ENCODE data around the gene TUBD1. TPM values are rescaled to one million over a fixed set of nuclear protein-coding genes. Genes with fewer than 3 reads are reported as not detected.
"Not testable (repeated sequence)": the region's sequence is repeated elsewhere in the genome, so short reads cannot be mapped to it uniquely, and the experiment has no call there.

The TUBD1 gene
- total and polyA plus RNA-seq, 3 donors from 2014 or later = 7.8 to 13.9 (median 12.9) TPM

GRCh38 chr17:59876107-59876506 lies 16.6 kb downstream of the TUBD1 start:
- intact Hi-C loops (cut with DNase I; ENCODE audit: low total_unique reads) = no loop called here
- WGBS, 2 donors = 85 to 100% methylated on average over 3 of the region's 3 CpGs
- DNase-seq = no peak
- no peaks in the 10 kb centered on the region for H3K9me3 ChIP-seq
- H3K36me3 ChIP-seq (ENCODE audit: low read depth, missing control alignments) = no peaks in the 10 kb centered on the region
- no peaks in the 10 kb centered on the region for H3K27me3 ChIP-seq
- no peak overlapping the region for H3K4me3 ChIP-seq
- no peaks in the 10 kb centered on the region for H3K4me1 ChIP-seq
- TF ChIP-seq POLR2A (IDR thresholded peaks at IDR 0.05) = no peak
- TF ChIP-seq CTCF (IDR thresholded peaks at IDR 0.05) = no peak
- H3K27ac ChIP-seq = no peak overlapping the region

GRCh38 chr17:59874376-59874775 lies 18.4 kb downstream of the TUBD1 start:
- DNase-seq = no peak
- H3K4me1 ChIP-seq = no peaks in the 10 kb centered on the region
- intact Hi-C loops (cut with DNase I; ENCODE audit: low total_unique reads) = no loop called here
- no peaks in the 10 kb centered on the region for H3K36me3 ChIP-seq (ENCODE audit: low read depth, missing control alignments)
- no peaks in the 10 kb centered on the region for H3K9me3 ChIP-seq
- no peak overlapping the region for H3K4me3 ChIP-seq
- 87 to 94% methylated on average over 2 of the region's 2 CpGs for WGBS, 2 donors
- H3K27me3 ChIP-seq = no peaks in the 10 kb centered on the region
- no peak overlapping the region for H3K27ac ChIP-seq
- TF ChIP-seq POLR2A (IDR thresholded peaks at IDR 0.05) = no peak

GRCh38 chr17:59873414-59873813 lies 19.3 kb downstream of the TUBD1 start:
- DNase-seq; intact Hi-C loops (cut with DNase I; ENCODE audit: low total_unique reads); H3K4me1 ChIP-seq; H3K4me3 ChIP-seq; H3K27ac ChIP-seq; H3K27me3 ChIP-seq; H3K36me3 ChIP-seq (ENCODE audit: low read depth, missing control alignments); H3K9me3 ChIP-seq: not testable (repeated sequence)
- WGBS, 2 donors = 91 to 98% methylated on average over 8 of the region's 8 CpGs

GRCh38 chr17:59872351-59872750 lies 20.4 kb downstream of the TUBD1 start:
- Histone ChIP-seq H3K36me3 (ENCODE audit: low read depth, missing control alignments) (no peaks in the 10 kb centered on the region), H3K4me3 (no peak overlapping the region), H3K9me3 (no peaks in the 10 kb centered on the region), H3K27me3 (no peaks in the 10 kb centered on the region), H3K4me1 (no peaks in the 10 kb centered on the region), H3K27ac (no peak overlapping the region)
- TF ChIP-seq CTCF (IDR thresholded peaks at IDR 0.05) = no peak
- no peak for TF ChIP-seq POLR2A (IDR thresholded peaks at IDR 0.05)
- intact Hi-C loops (cut with DNase I; ENCODE audit: low total_unique reads) = no loop called here
- DNase-seq = no peak

GRCh38 chr17:59870482-59870881 lies 22.3 kb downstream of the TUBD1 start:
- Histone ChIP-seq H3K27ac (no peak overlapping the region), H3K9me3 (no peaks in the 10 kb centered on the region), H3K27me3 (no peaks in the 10 kb centered on the region), H3K4me1 (no peaks in the 10 kb centered on the region), H3K36me3 (ENCODE audit: low read depth, missing control alignments) (no peaks in the 10 kb centered on the region), H3K4me3 (no peak overlapping the region)
- WGBS, 2 donors = 82 to 86% methylated on average over 8 of the region's 8 CpGs
- intact Hi-C loops (cut with DNase I; ENCODE audit: low total_unique reads) = no loop called here
- no peak for TF ChIP-seq CTCF (IDR thresholded peaks at IDR 0.05)
- no peak for TF ChIP-seq POLR2A (IDR thresholded peaks at IDR 0.05)
- DNase-seq = no peak

- Histone ChIP-seq H3K4me1 (no peaks in the 10 kb centered on the region), H3K27ac (no peak overlapping the region), H3K36me3 (ENCODE audit: low read depth, missing control alignments) (no peaks in the 10 kb centered on the region), H3K9me3 (no peaks in the 10 kb centered on the region), H3K27me3 (no peaks in the 10 kb centered on the region), H3K4me3 (no peak overlapping the region)
- 30 to 42% methylated on average over 1 of the region's 1 CpG for WGBS, 2 donors
- intact Hi-C loops (cut with DNase I; ENCODE audit: low total_unique reads) = no loop called here
- no peak for DNase-seq
- TF ChIP-seq CTCF (IDR thresholded peaks at IDR 0.05) (no peak), POLR2A (IDR thresholded peaks at IDR 0.05) (no peak)
Observed at GRCh38 chr17:59869941-59870218, 22.9 kb downstream of the TUBD1 start.
